ENCODE measurements around the gene MRC2.

DNA sequence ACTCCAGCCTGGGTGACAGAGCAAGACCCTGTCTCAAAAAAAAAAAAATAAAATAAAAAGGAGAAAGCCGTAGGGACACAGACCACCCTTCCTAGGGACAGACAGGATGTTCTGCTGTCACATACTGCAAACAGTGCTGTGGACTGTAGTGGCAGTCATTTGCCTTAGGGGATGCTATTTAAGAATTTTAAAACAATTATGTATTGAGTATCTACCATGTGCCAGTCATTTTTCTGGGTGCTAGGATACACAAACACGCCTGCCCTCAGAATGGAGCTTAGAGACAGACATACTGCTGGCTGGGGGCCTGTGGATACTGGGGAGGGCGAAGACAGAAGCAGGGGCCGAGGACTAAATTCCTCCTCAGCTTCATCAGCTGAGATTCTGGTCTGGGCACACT is 45.5 kb downstream of the MRC2 start:
- TF ChIP-seq OSR1 (CRISPR knock-in tag; IDR thresholded peaks at IDR 0.05) (no peak), ISL1 (CRISPR knock-in tag; IDR thresholded peaks at IDR 0.05) (no peak), ZNF565 (CRISPR knock-in tag; conservative IDR thresholded peaks at IDR 0.05; ENCODE audit: low read depth) (no peak)
- TF ChIP-seq, protein P1, sequence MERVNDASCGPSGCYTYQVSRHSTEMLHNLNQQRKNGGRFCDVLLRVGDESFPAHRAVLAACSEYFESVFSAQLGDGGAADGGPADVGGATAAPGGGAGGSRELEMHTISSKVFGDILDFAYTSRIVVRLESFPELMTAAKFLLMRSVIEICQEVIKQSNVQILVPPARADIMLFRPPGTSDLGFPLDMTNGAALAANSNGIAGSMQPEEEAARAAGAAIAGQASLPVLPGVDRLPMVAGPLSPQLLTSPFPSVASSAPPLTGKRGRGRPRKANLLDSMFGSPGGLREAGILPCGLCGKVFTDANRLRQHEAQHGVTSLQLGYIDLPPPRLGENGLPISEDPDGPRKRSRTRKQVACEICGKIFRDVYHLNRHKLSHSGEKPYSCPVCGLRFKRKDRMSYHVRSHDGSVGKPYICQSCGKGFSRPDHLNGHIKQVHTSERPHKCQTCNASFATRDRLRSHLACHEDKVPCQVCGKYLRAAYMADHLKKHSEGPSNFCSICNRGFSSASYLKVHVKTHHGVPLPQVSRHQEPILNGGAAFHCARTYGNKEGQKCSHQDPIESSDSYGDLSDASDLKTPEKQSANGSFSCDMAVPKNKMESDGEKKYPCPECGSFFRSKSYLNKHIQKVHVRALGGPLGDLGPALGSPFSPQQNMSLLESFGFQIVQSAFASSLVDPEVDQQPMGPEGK (CRISPR knock-in tag; IDR thresholded peaks at IDR 0.05; ENCODE audit: borderline replicate concordance) = no peak

Data from SK-N-SH treated with all-trans-retinoic acid at 6 μM for 48 hours (cell line).